ENCODE data around the gene GRID2IP. TPM values are rescaled to one million over a fixed set of nuclear protein-coding genes. Genes with fewer than 3 reads are reported as not detected.

GRID2IP gene
- total and polyA plus RNA-seq, 2 of the 8 experiments (the other 6 are each of a cell fraction or from before 2014, with no cell fraction given): 0.80 to 1.3 TPM

DNA sequence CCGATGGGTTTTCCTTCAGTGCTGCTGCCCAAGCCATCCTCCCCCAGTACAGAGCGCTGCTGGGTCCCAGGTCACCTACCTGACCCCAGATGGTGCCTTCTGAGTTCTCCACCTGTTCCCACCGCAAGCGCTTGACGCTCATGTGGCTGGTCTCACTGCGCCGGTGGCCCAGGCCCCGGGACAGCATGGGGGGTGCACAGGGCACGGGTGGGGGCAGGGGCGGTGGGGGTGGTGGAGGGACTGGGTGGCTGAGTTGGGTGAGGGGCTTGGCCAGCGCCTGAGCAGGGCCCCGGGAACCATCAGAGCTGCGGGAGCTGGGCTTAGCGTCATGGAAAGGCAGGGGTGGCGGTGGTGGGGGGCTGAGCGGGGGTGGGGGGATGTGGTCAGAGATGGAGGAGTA is 43.4 kb downstream of the GRID2IP start (continued):
- TF ChIP-seq, protein P1, sequence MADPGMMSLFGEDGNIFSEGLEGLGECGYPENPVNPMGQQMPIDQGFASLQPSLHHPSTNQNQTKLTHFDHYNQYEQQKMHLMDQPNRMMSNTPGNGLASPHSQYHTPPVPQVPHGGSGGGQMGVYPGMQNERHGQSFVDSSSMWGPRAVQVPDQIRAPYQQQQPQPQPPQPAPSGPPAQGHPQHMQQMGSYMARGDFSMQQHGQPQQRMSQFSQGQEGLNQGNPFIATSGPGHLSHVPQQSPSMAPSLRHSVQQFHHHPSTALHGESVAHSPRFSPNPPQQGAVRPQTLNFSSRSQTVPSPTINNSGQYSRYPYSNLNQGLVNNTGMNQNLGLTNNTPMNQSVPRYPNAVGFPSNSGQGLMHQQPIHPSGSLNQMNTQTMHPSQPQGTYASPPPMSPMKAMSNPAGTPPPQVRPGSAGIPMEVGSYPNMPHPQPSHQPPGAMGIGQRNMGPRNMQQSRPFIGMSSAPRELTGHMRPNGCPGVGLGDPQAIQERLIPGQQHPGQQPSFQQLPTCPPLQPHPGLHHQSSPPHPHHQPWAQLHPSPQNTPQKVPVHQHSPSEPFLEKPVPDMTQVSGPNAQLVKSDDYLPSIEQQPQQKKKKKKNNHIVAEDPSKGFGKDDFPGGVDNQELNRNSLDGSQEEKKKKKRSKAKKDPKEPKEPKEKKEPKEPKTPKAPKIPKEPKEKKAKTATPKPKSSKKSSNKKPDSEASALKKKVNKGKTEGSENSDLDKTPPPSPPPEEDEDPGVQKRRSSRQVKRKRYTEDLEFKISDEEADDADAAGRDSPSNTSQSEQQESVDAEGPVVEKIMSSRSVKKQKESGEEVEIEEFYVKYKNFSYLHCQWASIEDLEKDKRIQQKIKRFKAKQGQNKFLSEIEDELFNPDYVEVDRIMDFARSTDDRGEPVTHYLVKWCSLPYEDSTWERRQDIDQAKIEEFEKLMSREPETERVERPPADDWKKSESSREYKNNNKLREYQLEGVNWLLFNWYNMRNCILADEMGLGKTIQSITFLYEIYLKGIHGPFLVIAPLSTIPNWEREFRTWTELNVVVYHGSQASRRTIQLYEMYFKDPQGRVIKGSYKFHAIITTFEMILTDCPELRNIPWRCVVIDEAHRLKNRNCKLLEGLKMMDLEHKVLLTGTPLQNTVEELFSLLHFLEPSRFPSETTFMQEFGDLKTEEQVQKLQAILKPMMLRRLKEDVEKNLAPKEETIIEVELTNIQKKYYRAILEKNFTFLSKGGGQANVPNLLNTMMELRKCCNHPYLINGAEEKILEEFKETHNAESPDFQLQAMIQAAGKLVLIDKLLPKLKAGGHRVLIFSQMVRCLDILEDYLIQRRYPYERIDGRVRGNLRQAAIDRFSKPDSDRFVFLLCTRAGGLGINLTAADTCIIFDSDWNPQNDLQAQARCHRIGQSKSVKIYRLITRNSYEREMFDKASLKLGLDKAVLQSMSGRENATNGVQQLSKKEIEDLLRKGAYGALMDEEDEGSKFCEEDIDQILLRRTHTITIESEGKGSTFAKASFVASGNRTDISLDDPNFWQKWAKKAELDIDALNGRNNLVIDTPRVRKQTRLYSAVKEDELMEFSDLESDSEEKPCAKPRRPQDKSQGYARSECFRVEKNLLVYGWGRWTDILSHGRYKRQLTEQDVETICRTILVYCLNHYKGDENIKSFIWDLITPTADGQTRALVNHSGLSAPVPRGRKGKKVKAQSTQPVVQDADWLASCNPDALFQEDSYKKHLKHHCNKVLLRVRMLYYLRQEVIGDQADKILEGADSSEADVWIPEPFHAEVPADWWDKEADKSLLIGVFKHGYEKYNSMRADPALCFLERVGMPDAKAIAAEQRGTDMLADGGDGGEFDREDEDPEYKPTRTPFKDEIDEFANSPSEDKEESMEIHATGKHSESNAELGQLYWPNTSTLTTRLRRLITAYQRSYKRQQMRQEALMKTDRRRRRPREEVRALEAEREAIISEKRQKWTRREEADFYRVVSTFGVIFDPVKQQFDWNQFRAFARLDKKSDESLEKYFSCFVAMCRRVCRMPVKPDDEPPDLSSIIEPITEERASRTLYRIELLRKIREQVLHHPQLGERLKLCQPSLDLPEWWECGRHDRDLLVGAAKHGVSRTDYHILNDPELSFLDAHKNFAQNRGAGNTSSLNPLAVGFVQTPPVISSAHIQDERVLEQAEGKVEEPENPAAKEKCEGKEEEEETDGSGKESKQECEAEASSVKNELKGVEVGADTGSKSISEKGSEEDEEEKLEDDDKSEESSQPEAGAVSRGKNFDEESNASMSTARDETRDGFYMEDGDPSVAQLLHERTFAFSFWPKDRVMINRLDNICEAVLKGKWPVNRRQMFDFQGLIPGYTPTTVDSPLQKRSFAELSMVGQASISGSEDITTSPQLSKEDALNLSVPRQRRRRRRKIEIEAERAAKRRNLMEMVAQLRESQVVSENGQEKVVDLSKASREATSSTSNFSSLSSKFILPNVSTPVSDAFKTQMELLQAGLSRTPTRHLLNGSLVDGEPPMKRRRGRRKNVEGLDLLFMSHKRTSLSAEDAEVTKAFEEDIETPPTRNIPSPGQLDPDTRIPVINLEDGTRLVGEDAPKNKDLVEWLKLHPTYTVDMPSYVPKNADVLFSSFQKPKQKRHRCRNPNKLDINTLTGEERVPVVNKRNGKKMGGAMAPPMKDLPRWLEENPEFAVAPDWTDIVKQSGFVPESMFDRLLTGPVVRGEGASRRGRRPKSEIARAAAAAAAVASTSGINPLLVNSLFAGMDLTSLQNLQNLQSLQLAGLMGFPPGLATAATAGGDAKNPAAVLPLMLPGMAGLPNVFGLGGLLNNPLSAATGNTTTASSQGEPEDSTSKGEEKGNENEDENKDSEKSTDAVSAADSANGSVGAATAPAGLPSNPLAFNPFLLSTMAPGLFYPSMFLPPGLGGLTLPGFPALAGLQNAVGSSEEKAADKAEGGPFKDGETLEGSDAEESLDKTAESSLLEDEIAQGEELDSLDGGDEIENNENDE (IDR thresholded peaks at IDR 0.05; ENCODE audit: insufficient replicate concordance, low read length): no peak
- TF ChIP-seq RAD21 (IDR thresholded peaks at IDR 0.05 in 1 of 2, conservative IDR thresholded peaks at IDR 0.05 in 1 of 2; ENCODE audit: low read depth in 2 of 2, low read length in 2 of 2): no peak
- TF ChIP-seq EP300 (IDR thresholded peaks at IDR 0.05; ENCODE audit: borderline replicate concordance in 1 of 2, low read depth in 2 of 2, low read length in 2 of 2): no peak
- TF ChIP-seq NRF1 (IDR thresholded peaks at IDR 0.05; ENCODE audit: low read depth, low read length): no peak
- no peak for TF ChIP-seq YY1 (IDR thresholded peaks at IDR 0.05; ENCODE audit: low read depth, low read length)
- TF ChIP-seq, protein P2, sequence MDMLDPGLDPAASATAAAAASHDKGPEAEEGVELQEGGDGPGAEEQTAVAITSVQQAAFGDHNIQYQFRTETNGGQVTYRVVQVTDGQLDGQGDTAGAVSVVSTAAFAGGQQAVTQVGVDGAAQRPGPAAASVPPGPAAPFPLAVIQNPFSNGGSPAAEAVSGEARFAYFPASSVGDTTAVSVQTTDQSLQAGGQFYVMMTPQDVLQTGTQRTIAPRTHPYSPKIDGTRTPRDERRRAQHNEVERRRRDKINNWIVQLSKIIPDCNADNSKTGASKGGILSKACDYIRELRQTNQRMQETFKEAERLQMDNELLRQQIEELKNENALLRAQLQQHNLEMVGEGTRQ (IDR thresholded peaks at IDR 0.05; ENCODE audit: low read length): no peak
- TF ChIP-seq SUZ12 (IDR thresholded peaks at IDR 0.05; ENCODE audit: low read length): no peak
- TF ChIP-seq, protein P3, sequence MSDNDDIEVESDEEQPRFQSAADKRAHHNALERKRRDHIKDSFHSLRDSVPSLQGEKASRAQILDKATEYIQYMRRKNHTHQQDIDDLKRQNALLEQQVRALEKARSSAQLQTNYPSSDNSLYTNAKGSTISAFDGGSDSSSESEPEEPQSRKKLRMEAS (IDR thresholded peaks at IDR 0.05): no peak
- no peak for TF ChIP-seq CREB1 (IDR thresholded peaks at IDR 0.05)
- TF ChIP-seq SRF (IDR thresholded peaks at IDR 0.05; ENCODE audit: low read depth, low read length): no peak
